ENCODE measurements around the gene GALNT9.

The GALNT9 gene

DNA sequence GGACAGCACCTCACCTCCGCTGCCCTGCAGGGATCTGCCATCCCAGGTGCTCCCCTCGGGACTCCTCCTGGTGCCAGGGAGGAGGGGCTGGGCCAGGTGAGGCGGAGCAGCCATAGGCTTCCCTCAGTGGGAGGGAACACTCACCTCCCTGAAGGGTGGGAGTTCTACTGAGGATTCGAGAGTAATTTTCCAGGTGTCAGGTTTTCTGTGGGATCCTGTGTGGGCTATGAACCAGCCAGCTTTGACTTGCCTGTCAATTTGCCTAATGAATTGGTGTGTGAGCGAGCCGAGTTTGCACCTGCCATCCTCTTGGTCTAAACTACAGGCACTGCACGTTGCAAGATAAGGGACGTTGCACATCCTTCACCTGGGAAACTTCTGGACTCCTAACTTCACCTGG is 134.8 kb downstream of the GALNT9 start:
- no peak for DNase-seq

DNA sequence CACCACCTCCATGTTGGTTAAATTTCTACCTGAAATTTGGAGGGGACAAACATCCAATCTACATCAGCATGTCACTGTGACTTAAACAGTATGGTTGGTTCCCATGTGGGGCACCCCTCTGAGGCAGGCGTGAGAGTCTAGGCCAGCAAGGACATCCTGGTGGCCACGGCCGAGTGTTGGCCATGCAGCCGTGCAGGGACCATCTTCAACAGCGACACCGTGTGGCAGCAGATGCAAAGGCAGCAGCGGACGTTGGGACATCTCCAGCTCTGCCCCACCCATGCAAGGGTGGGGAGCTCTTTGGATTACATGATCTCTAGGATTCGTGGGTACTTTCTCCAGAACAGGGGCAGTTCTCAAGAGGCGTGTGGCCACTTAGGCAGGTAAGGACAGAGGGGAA is 135.3 kb downstream of the GALNT9 start:
- DNase-seq = no peak

DNA sequence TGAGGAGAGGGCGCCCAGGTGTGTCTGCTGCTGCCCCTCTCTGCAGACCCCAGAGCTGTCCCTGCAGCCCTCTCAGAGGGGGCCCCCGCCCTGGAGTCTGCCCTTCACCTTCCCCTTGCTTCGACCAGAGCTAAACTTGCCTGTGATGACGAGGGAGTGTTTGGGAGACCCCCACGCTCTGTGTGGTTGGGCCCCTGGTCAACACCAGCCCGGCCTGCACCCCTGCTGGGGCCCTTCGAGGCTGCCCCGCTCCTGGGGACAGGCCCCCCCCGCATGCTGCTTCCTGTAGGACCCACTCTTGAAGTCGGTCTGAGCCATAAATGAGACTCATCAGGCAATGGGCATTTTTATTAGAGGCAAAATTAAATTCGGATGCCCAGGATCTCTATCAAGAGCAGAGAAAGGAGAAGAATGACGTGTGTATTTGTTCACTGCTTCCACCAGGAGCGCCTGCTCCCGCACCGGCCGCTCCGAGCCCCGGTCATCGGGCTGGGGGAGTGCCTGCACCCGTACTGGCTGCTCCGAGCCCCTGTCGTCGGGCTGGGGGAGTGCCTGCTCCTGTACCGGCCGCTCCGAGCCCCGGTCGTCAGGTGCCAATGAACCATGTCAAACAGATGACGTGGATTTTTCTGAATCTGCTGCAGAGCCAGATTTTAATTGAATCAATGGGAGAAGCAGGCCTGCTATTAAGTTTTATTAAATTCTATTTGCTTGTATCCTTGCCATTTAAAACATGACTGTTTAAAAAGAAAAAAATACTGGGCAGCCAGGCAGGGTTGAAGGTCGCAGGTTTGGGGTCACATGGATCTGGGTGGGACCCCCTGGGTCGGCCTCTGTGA is 137.5 kb downstream of the GALNT9 start:
- no peak for DNase-seq

DNA sequence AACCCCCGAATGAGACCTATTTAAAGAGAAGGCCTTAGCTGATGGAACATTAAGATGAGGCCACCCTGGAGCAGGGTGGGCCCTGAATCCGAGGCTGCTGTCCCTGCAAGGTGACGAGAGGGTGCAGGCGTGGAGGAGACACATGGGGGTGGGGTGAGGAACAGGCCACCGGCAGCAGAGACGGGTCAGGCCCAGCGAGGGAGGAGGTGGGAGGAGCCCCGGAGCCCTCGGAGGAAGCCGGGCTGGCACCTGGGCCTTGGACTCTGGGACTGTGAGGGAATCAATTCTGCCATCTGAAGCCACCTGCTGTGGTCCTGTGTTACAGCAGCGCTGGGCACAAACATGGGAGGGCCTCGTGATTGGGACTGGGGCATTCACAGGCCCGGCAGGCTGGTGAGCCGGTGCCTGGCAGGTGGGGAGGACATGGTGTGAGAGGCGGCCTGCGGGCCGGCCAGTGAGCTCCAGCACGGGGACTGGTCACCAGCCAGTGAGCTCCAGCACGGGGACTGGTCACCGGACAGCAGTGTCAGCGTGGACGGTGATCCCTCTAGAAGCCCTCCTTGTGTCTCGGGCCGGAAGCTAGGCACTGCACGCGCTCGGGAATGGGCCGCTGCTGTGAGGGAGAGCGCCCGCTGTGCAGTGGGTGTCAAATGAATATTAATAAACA is 138.4 kb downstream of the GALNT9 start:
- DNase-seq = no peak

DNA sequence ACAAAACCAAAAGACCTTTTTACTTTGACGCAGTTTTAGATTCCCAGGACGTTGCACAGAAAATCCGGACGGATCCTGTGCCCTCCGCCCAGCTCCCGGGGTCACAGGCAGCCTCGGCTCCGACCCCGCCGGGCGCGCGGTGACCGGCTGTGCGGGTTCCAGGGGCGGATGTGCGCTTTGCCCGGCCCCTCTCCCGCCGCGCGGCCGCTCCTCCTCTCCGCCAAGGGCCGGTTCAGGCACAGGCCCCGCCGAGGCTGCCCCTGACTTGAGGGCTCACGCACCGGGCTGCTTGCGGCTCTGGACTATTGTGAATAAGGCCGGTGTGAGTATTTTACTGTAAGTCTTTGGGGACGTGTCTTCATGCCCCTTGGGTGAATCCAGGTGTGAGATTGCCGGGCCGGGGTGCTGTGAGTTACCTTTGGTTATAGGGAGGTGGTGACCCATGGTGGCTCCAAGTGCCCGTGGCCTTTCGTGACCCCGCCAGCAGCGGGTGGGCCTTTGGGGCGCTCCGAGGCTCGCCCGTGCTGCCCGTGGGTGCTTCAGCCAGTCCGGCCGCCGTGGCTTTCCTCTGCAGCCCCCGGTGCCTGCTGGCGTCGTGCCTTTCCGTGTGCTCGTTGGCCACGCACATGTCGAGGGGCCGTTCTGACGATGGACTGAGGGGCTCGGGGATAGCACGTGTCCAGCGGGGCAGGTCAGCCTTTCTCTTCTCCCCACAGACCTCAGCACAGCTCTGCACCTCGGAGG is 139.2 kb downstream of the GALNT9 start:
- DNase-seq = no peak

DNA sequence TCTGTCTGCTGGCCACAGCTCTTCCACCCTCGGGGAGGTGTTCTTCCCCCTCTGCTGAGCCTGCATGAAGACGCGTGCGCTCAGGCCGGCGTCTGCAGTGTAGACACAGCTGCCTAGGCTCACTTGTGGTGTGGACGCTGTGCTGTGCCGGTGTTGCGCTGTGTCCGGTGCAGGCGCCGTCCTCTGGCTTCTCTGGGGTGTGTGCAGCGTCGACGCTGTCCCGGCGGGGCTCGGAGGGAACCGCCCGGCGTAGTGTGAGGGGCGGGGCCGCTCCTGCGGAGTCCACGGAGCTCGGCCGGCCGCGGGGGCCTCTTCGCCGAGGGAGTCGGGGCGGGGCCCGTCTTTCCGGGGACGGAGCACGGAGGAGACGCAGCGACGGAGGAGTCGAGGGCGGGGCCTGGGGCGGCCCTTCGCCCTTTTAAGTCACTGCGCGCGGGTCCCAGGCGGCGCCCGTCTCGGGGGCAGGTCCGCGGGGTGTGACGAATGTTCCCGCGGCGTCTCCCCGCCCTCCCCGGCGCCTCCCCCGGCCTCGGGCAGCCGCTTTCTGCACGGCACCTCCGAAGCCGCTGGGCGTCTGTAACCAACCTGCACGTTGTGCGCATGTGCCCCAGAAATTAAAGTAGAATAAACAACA is 139.9 kb downstream of the GALNT9 start:
- DNase-seq = no peak

DNA sequence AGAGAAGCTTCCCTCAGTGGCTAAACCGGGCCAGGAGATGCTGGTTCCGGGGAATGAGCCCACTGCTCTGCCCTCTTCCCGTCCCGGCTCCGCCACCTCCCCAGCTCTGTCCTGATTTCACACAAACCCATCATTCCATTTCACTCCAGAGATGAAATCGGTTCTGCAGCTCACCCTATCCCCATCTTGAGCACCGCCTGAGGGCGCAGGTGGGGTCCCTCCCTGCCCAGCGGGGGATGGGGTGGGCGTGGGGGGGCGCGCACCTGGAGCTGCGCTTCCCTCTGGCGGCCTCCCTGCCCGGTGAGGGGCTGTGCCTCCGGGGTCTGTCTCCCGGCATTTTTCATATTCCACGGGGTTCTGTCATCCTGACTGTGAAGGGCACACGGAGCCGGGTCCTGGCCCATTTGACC is 140.5 kb downstream of the GALNT9 start:
- DNase-seq = no peak

DNA sequence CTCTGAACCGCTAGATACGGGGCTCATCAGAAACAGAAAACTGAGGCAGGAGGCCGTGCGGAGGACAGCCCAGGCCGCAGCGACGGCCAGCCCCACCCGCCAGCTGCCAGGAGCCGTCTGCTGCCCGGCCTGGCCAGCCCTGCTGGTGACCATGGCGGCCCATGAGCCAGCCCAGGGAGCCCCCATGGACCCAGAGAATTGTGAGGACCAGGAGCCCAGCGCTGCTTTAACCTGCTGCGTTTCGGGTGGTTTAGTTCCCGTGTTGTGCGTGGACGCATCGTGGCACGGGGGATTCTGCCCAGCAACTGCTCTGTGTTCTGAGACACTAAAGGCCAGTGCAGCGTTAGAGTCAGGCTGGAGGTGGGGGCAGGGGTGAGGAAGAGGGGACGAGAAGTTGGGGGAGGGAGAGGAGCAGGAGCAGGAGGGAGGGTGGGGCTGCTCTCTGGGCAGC is 140.9 kb downstream of the GALNT9 start:
- DNase-seq = no peak

DNA sequence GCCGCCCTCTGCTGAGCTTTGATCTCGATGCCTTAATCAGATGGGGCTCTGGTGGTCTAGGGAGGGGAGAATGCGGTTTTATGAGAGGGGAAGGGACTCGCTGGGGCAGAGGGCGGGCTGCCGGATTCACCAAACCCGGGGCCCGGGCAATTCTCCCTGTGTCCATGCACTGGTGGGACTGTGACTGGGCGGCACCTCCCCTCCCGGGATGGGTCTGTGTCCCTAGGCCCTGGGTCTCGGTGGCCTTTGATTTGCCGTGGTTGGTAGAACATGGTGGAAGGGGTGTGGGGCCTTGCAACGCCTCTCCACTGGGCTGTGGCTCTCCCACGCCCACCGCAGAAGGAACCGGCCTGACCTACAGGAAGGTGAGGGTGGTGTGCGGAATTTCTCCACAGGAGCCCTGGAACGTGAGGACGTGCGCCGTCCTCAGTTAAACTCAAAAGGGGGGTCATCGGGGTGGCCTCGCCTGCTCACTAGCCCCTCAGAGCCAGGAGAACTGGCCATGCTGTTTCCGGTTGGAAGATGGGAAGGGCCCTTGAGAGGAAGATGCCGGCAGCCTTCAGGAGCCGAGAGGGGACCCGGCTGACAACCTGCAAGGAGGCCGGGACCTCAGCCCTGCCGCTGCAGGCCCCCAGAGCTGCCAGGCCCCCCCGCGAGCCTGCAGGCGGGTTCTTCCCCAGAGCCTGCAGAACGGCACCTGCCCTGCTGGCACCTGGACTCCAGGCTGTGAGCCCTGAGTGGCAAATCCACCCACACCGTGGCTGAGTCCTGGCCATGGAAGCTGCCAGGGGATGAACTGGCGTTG is 141.5 kb downstream of the GALNT9 start:
- DNase-seq = no peak

DNA sequence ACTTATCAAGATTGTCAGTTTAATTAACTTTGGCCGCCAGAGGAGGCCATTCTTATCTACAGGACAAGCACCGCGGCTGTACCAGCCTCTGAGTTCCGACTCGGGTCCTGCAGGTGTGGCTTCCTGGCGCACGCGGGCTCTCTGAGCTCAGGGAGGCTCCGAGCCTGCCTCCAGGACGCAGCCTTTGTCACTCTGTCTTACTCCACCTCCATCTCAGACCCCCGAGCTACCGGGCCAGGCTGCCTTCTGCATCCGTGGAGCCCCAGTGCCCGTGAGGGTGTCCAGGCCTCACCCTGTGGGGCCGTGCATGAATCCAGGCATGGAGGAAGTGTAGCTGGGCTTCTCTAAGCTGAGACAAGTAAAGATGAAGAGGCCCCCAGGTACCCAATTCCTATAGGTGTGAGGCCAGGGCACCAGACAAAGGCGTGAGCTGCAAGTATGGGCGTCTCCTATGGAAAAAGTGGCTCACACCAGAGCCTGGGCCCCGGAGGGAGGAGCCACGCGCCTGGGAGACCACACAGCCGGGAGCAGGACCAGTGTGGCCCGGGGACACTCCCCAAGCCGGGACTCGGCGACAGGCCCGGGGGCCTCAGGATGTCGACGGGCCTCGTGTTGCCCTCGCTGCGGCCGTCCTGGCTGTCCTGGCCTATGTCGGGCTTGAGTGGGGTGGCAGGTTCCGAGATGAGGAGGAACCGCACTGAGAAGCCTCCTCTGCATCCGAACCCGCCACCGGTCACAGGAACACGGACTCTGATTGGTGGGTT is 142.3 kb downstream of the GALNT9 start:
- DNase-seq = no peak

DNA sequence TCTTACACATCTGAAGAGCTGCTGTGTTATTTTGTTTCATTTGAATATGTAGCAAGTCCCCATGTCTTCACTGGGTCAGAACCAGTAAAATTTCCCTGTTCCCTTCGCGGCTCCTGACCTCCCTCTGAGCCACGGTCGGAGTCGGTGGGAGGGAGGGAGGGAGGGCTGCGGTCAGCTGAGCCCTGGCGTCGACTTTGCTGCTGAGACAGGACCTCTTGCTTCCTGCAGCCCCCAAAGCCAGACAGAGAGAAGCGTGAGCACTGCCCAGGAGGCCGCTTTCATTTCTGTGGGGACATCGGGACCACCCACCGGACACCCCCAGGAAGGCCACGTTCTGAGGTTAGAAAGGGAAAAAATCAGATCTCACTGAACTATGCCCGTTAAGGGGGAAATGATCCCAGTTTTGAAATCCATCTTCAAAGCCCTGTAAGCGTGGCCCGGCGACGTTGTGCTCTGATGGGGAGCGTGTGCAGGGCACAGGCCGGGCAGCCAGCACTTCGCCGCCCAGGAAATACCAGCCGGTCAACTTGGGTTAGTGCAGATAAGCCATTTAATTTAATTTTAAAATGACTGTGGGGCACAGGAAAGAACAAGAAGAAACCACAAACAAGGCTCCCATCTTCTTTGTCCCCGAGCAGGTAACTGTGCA is 143.1 kb downstream of the GALNT9 start:
- no peak for DNase-seq

DNA sequence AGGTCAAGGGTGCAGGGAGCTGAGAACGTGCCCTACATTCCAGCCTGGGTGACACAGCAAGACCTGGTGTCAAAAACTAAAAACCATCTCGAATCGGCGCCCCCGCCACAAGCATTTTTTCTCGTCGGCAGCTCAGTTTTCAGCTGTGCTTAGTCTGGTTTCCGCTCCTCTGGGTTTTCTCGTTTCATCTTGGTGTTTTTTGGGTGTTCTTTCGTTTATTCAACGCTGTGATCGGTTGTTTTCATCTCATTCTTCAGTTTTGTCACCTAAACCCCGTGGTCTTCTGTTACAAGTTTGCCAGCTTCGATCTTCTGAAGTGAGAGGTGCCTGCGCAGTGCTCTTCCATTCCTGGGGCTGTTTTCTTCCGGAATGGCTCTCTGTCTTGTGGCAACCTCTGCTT is 143.7 kb downstream of the GALNT9 start:
- DNase-seq = no peak

DNA sequence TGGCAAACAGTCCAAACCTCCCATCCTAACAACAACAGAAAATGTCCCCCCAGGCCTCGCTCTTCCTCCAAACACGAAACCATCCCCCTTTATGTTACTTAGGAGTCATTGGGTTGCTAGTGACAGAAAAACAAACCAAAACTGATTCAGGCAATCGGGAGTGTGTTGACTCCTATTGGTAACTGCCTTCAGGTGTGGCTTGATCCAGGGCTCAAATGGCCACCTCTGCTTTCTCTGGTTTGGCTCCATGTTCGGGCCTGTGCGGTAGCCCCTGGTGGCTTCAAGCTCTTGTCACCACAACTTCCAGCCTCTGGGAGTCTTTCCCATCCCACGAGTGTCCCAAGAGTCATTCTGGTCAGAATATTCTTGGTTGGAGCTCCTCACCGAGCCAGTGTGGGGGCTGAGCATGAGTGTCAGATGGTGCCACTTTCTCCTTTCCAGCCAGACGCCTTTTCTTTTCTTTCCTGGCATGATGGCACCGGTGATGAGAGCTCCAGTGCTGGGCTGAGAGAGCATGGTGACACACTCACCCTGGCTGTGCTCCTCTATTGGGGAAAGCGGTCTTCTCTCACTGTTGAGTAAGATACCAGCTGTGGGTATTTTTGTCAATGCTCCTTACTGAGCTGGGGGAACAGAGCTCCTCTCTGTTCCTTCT is 146.6 kb downstream of the GALNT9 start:
- DNase-seq = no peak

DNA sequence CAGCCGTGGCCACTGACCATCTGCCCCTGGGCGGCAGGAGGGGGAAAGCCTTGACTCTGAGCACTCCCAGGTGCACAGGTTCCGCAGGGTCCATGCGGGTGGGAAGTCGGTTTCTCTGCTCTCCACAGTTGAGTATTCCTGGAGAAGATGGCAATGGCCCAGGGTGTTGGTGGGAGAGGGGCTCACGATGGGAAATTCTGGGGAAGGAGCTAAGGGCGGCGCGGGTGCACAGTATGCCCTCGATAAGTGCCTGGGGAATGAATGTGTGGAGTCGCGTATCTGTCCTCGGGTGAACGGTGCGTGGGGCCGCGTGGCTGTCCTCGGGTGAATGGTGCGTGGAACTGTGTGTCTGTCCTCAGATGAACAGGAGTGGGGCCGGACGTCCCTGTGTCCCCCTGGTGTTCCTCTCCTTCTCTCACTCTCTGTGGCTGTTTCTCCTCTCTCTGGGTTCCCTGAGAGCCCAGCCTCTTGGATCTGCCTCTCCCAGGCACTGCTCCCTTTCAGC is 147.1 kb downstream of the GALNT9 start:
- no peak for DNase-seq

DNA sequence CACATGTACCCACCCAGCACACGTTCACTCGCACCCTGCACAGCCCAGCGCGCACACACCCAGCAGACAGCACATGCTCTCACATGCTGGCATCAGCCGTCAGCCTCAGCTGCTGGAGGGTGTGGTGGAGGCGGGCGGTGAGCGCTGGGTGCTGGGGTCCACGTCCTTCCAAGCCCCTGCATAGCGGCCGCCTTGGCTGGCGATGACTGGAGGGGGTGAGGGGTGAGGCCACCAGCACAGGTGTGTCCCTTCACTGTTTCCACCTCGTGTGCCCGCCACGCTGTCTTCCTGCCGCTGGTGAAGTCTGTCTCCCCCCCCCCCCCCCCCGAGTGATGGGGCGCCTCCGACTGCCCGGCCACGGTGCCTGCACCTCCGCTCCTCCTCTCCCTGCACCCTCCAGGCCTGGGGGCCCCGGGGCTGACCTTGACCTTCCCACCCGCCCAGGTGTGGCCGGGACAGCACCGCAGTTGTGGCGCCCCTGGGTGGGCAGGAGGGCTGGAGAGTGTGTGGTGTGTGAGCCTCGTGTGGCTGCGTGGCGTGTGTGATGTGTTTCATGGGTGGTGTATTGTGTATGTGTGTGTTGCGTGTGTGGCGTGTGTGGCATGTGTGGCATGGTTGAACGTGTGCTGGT is 147.7 kb downstream of the GALNT9 start:
- DNase-seq = no peak

DNA sequence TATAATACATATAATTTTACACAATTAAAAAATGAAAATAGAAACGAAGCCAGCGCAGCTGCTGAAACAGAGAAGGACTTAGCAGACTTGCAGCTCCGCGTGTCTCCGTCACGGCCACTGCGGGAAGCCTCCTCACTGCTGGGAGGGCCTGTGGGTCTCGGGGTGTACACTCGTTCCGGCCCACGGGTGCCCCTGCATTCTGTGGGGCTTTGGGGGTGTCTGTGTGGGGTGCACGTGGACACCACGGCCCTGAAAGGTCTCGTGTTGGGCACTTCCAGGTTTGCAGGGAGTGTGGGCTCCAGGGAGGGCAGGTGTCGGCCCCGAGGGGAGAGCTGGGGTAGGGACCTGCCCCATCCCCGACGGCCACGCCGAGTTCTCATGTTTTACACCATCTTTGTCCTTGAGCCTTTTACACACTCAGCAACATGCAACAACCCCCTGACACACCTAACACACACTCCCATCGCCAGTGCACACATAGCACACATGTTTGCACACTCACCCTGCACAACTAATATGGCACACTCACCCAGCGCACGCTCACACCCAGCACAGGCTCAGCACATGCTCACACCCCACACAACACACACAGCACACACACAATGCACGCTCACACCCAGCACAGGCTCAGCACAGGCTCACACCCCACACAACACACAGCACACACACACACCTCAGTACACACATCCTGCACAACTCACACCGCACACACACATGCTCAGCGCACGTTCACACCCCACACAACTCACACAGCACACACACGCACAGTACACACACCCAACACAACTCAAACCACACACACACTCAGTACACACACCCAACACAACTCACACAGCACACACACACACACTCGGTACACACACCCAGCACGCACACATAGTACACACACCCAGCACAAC is 148.5 kb downstream of the GALNT9 start:
- no peak for DNase-seq

DNA sequence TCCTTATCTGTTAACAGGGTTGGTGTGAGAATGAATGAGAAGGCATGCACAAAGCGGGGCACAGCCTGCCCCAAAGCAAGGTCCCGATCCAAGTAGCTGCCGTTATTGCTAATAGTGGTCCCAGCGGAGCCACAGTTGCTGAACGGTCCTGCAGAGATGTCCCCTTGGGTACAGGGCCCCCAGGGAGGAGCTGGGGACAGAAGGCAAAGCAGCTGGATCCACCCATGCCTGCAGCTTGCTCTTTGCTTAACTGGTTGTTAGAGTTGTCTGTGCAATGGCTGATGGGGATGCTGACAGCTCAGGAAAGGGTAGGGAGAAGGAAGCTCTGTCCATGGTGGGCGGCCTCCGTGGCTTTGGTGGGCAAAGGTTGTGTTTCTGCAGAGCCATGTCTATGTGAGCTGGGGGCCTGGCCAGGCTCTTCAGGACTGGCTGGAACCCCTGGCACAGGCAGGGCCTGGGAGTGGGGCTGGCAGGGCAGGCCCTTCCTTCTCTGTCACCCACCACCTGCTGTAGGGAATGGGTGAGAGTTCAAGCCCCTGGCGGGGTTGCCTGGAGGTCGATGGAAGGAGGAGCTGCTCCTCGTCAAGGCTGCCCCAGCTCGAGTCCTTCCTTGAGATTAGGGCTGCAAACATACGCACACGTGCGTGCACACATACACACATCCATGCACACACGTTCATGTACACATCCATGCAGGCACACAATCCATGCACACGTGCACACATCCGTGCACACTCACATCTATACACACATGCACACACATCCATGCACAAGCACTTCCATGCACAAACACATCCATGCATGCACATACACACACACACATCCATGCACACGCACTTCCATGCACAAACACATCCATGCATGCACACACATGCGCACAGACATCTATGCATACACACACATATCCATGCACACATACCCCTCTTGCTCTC is 149.7 kb downstream of the GALNT9 start:
- DNase-seq = no peak
